Panc1 (cell line): ENCODE measurements around the gene IGF2BP1.

ENCODE experiments used
- POLR2AphosphoS5 ChIP-seq: IDR thresholded peaks from 2 replicates; pipeline ENCODE4 v1.6.1; 2012; ENCODE audit warnings: mild to moderate bottlenecking, low read depth, low read length, moderate library complexity
- SIN3A ChIP-seq: IDR thresholded peaks from 2 replicates; pipeline ENCODE4 v1.6.1; 2012; ENCODE audit warnings: low read depth, mild to moderate bottlenecking, low read length, moderate library complexity, borderline replicate concordance; ENCODE audit not compliant: insufficient read depth
- TCF7L2 ChIP-seq: IDR thresholded peaks from 2 replicates; pipeline ENCODE4 v1.6.1; 2011; ENCODE audit warnings: mild to moderate bottlenecking, low read depth, low read length, inconsistent platforms
- TF ChIP-seq, protein P1 (sequence below): fragments of 450-650 bp; IDR thresholded peaks from 2 replicates; pipeline ENCODE4 v1.5.1; 2017; ENCODE audit warnings: mild to moderate bottlenecking
- TF ChIP-seq, protein P2 (sequence below), 2 experiments: IDR thresholded peaks; 2 replicates each; pipeline ENCODE4 v1.6.1; 2011 to 2012; ENCODE audit warnings: low read depth in 2 of 2, control low read depth in 1 of 2, low read length in 1 of 2, mild to moderate bottlenecking in 1 of 2, moderate library complexity in 1 of 2; ENCODE audit not compliant: insufficient read depth in 1 of 2

GRCh38 chr17:48989100-48989499 lies 8.1 kb upstream of the IGF2BP1 start:
- TF ChIP-seq, protein P1, sequence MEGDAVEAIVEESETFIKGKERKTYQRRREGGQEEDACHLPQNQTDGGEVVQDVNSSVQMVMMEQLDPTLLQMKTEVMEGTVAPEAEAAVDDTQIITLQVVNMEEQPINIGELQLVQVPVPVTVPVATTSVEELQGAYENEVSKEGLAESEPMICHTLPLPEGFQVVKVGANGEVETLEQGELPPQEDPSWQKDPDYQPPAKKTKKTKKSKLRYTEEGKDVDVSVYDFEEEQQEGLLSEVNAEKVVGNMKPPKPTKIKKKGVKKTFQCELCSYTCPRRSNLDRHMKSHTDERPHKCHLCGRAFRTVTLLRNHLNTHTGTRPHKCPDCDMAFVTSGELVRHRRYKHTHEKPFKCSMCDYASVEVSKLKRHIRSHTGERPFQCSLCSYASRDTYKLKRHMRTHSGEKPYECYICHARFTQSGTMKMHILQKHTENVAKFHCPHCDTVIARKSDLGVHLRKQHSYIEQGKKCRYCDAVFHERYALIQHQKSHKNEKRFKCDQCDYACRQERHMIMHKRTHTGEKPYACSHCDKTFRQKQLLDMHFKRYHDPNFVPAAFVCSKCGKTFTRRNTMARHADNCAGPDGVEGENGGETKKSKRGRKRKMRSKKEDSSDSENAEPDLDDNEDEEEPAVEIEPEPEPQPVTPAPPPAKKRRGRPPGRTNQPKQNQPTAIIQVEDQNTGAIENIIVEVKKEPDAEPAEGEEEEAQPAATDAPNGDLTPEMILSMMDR = no peak
- TF ChIP-seq POLR2AphosphoS5 (no peak), TCF7L2 (no peak), SIN3A (no peak)
- TF ChIP-seq, protein P2, sequence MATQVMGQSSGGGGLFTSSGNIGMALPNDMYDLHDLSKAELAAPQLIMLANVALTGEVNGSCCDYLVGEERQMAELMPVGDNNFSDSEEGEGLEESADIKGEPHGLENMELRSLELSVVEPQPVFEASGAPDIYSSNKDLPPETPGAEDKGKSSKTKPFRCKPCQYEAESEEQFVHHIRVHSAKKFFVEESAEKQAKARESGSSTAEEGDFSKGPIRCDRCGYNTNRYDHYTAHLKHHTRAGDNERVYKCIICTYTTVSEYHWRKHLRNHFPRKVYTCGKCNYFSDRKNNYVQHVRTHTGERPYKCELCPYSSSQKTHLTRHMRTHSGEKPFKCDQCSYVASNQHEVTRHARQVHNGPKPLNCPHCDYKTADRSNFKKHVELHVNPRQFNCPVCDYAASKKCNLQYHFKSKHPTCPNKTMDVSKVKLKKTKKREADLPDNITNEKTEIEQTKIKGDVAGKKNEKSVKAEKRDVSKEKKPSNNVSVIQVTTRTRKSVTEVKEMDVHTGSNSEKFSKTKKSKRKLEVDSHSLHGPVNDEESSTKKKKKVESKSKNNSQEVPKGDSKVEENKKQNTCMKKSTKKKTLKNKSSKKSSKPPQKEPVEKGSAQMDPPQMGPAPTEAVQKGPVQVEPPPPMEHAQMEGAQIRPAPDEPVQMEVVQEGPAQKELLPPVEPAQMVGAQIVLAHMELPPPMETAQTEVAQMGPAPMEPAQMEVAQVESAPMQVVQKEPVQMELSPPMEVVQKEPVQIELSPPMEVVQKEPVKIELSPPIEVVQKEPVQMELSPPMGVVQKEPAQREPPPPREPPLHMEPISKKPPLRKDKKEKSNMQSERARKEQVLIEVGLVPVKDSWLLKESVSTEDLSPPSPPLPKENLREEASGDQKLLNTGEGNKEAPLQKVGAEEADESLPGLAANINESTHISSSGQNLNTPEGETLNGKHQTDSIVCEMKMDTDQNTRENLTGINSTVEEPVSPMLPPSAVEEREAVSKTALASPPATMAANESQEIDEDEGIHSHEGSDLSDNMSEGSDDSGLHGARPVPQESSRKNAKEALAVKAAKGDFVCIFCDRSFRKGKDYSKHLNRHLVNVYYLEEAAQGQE (IDR thresholded peaks at IDR 0.05; ENCODE audit: insufficient read depth in 1 of 2, low read depth in 2 of 2, low read length in 1 of 2) = no peak
